Thoracic aorta (tissue), 2 donors: ENCODE results near the gene FAM8A1. TPM values are rescaled to one million over a fixed set of nuclear protein-coding genes. Genes with fewer than 3 reads are reported as not detected.
A peak's percentile ranks its signal among the peaks of the same experiment; 100 is the strongest.

Experiments
- ATAC-seq: fragments of 150-250 bp; one replicate; pipeline ENCODE4 v1.8.0; 2017; ENCODE audit warnings: low read depth; ENCODE audit not compliant: insufficient number of reproducible peaks, low FRiP score
- DNase-seq: peaks from one replicate; pipeline ENCODE4 v3.0.0-alpha.2; 2020; ENCODE audit warnings: low spot score
- H3K27ac ChIP-seq, 2 donors: fragments of 200-600 bp; sonication (generic); 1 replicate in 1 of 2; 2 replicates in 1 of 2; pipeline ENCODE4 v1.5.1; 2016; ENCODE audit warnings: mild to moderate bottlenecking in 2 of 2, moderate library complexity in 2 of 2
- H3K27me3 ChIP-seq: fragments of 200-600 bp; sonication (generic); replicated peaks from 2 replicates; pipeline ENCODE4 v1.6.0; 2016; ENCODE audit warnings: mild to moderate bottlenecking; ENCODE audit not compliant: insufficient read depth
- H3K36me3 ChIP-seq: fragments of 200-600 bp; sonication (generic); one replicate; pipeline ENCODE4 v1.5.1; 2016
- H3K4me1 ChIP-seq, 2 donors: fragments of 200-600 bp; sonication (generic); 1 replicate in 1 of 2; 2 replicates in 1 of 2; pipeline versions ENCODE4 v1.5.1 to v1.6.0; 2016; ENCODE audit warnings: low read depth in 2 of 2, mild to moderate bottlenecking in 1 of 2; ENCODE audit not compliant: control insufficient read depth in 1 of 2
- H3K4me3 ChIP-seq: fragments of 200-600 bp; sonication (generic); 2 replicates; pipeline ENCODE4 v1.5.1; 2016; ENCODE audit warnings: mild to moderate bottlenecking
- H3K9me3 ChIP-seq: fragments of 200-600 bp; sonication (generic); 2 replicates; pipeline ENCODE4 v1.5.1; 2016
- total RNA-seq, 2 donors: library from RNA; depleted of rRNA; stranded (reverse); fragments of >200 nt; gene quantifications; one replicate each; pipeline versions ENCODE4 v1.1.0 to v1.2.3, GENCODE V29; 2016
- TF ChIP-seq, protein P1 (sequence below): fragments of 200-600 bp; sonication (generic); IDR thresholded peaks from one replicate; pipeline ENCODE4 v1.5.1; 2019; ENCODE audit warnings: antibody characterized with exemption

Gene FAM8A1
- total RNA-seq, 2 donors from 2014 or later, result 36.4 to 38.6 TPM

DNA sequence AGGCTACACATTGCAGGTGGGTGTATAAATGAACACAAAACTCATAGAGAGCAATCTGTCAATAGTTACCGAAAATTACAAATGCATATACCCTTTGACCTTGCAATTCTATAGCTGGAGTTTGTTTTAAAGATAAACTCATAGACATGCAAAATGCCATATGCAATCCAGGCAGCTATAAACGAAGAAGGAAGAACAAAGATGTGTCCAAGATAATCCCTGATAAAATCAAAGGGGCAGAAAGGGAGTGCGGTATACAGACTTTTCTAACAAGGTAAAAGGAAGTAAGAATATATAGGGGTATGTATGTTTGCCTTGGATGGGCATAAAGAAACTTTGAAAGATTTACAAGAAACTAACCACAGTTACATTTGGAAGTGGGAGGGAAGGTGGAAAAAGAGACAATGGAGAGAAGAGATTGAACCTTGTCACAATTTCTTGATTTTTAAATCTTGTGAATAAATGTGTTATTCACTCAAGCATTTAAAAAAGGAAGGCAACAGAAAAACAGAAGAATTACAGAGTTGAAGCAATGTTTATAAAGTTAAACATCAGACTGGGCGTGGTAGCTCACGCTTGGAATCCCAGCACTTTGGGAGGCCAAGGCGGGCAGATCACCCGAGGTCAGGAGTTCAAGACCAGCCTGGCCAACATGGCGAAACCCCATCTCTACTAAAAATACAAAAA lies 29.9 kb downstream of the FAM8A1 start:
- Histone ChIP-seq H3K9me3 (no peaks in the 10 kb centered on the region), H3K27me3 (no peaks in the 10 kb centered on the region), H3K27ac (no peak overlapping the region), H3K36me3 (peaks cover 13% of the 10 kb centered on the region), H3K4me1 (peaks cover 7 to 35% of the 10 kb centered on the region in 2 donors), H3K4me3 (no peak overlapping the region)
- TF ChIP-seq, protein P1, sequence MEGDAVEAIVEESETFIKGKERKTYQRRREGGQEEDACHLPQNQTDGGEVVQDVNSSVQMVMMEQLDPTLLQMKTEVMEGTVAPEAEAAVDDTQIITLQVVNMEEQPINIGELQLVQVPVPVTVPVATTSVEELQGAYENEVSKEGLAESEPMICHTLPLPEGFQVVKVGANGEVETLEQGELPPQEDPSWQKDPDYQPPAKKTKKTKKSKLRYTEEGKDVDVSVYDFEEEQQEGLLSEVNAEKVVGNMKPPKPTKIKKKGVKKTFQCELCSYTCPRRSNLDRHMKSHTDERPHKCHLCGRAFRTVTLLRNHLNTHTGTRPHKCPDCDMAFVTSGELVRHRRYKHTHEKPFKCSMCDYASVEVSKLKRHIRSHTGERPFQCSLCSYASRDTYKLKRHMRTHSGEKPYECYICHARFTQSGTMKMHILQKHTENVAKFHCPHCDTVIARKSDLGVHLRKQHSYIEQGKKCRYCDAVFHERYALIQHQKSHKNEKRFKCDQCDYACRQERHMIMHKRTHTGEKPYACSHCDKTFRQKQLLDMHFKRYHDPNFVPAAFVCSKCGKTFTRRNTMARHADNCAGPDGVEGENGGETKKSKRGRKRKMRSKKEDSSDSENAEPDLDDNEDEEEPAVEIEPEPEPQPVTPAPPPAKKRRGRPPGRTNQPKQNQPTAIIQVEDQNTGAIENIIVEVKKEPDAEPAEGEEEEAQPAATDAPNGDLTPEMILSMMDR, result no peak
- ATAC-seq (no peak), DNase-seq (no peak)

DNA sequence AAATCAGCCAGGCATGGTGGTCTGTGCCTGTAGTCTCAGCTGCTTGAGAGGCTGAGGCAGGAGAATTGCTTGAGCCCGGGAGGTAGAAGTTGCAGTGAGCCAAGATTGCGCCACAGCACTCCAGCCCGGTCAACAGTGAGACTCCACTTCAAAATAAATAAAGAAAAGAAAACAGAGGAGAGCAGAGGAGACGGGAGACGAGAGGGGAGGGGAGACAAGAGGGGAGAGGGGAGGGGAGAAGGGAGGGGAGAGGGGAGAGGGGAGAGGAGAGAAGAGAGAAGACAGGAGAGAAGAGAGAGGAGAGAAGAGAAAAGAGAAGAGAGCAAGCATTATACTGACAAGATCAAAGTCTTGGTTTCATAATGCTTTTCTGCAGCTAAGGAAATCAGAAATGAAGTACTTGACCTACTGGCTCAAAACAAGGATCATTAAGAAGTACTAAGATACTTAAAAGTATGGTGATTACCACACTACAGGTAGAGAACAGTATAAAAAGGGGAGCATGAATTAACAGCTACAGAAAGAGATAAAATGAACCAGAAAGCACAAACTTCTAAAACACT lies 30.5 kb downstream of the FAM8A1 start:
- H3K27ac ChIP-seq, result no peak overlapping the region
- no peak overlapping the region for H3K4me3 ChIP-seq
- H3K36me3 ChIP-seq, result peaks cover 14% of the 10 kb centered on the region
- no peaks in the 10 kb centered on the region for H3K27me3 ChIP-seq
- ATAC-seq (no peak), DNase-seq (no peak)
- H3K4me1 ChIP-seq, result peaks cover 7 to 35% of the 10 kb centered on the region in 2 donors
- TF ChIP-seq, protein P1, result no peak
- no peaks in the 10 kb centered on the region for H3K9me3 ChIP-seq

DNA sequence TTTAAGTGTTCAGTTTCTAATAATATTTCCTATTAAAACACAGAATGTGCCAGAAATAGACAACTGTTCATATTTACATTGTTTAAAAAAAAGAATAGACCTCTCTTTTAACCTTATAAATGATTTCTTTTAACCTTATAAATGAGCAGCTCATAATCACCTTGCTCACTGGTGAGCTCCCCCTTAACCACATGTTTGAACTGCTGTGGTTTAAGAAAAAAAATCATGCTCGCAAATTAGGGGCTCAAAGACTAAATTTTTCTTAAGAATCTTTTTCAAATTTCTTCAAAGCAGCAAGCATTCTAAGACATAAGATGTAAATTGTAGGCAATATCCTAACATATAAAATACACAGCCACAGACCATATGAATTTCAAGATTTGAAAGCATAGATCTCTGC lies 32.8 kb downstream of the FAM8A1 start:
- Histone ChIP-seq H3K27me3 (no peaks in the 10 kb centered on the region), H3K4me1 (peaks cover 12 to 46% of the 10 kb centered on the region in 2 donors), H3K4me3 (no peak overlapping the region), H3K27ac (no peak overlapping the region), H3K36me3 (peaks cover 13% of the 10 kb centered on the region), H3K9me3 (no peaks in the 10 kb centered on the region)
- ATAC-seq (no peak), DNase-seq (no peak)
- TF ChIP-seq, protein P1, result no peak

DNA sequence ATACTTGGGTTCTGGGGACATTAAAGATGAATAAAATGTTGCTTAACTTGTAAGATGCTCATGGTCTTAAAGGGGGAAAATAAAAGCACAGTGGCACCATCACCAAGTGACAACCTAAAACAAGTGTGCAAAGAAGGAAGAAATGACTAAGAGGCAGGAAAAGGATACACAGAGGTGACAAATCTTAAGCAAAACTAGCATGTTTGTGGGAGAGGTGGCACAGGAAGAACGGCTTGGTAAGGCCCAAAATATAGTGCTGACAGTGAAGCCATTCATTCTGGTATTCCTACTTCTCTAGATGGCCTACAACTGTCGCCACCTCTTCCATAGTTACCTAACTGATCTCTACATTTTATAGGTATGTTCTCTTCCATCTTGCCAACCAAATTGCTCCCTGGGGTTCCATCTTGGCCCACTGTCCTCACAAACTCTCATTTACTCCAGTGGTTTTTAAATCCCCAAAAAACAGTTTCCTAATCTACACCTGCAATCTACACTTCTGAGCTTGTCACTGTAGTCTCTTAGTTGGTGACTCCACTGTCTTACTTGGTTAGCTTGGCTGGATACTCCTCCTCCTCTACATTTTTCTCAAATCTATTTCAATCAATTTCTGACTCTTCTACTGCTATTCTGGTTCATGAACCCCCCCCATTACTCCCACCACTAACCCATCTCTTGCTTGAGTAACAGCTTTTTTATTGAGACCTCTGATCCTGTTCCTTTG lies 33.5 kb downstream of the FAM8A1 start:
- Histone ChIP-seq H3K9me3 (no peaks in the 10 kb centered on the region), H3K36me3 (peaks cover 12% of the 10 kb centered on the region), H3K27me3 (no peaks in the 10 kb centered on the region), H3K4me1 (peaks cover 14 to 49% of the 10 kb centered on the region in 2 donors), H3K4me3 (no peak overlapping the region), H3K27ac (no peak overlapping the region)
- DNase-seq (no peak), ATAC-seq (no peak)
- TF ChIP-seq, protein P1, result no peak

DNA sequence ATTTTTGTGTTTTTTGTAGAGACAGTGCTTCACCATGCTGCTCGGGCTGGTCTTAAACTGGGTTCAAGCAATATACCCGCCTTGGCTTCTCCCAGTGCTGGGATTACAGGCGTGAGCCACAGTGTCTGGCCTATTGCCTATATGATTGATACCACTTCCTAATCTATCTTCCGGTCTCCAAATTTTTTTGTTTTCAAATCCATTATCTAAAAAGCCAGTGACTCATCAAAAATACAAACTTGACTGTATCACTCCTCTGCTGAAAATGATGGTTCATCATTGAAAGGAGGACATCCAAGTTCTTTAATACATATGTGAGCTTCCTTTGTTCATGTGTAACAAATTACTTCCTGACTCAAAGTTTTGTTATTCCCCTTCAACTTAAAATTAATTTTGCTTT lies 35.5 kb downstream of the FAM8A1 start:
- peaks cover 7% of the 10 kb centered on the region for H3K36me3 ChIP-seq
- TF ChIP-seq, protein P1, result no peak
- ATAC-seq (no peak), DNase-seq (no peak)
- H3K27me3 ChIP-seq, result no peaks in the 10 kb centered on the region
- H3K4me3 ChIP-seq, result no peak overlapping the region
- no peaks in the 10 kb centered on the region for H3K9me3 ChIP-seq
- H3K4me1 ChIP-seq, result peaks cover 16 to 54% of the 10 kb centered on the region in 2 donors
- H3K27ac ChIP-seq, result peak overlapping the region in 1 of 2 donors; percentile 13
